NCI-H748 treated with DMSO at 0.1 percent for 48 hours (cell line): ENCODE measurements around the gene KBTBD13.
A peak's percentile ranks its signal among the peaks of the same experiment; 100 is the strongest.

Experiments
- DNase-seq: peaks from one replicate; lab custom pipeline; 2025; lab: John Stamatoyannopoulos, UW

The KBTBD13 gene

DNA sequence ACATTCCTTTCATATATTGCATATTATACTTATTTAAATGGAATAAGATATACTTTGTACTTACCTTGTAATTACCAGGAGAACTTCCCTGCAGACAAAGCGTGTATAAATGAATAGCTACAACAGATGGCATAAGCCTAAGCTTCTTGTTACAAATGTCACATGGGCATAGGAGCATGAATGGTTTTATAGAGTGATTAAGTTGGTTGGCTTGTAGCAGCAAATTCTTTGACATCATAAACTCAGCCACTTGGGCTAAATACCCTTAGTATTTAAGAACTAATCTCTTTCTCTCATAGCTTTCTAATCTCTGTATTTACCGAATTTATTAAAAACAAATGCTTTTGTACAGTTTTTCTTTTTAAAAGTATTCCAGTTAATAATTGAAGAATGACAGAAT is 38.5 kb downstream of the KBTBD13 start, which contains the start of gene UBAP1L:
Gene UBAP1L, minus strand, starts transcription at position 115 of the 400 bp plus-strand sequence. CDS start 8,985 bp downstream, outside the sequence.
- no peak for DNase-seq

DNA sequence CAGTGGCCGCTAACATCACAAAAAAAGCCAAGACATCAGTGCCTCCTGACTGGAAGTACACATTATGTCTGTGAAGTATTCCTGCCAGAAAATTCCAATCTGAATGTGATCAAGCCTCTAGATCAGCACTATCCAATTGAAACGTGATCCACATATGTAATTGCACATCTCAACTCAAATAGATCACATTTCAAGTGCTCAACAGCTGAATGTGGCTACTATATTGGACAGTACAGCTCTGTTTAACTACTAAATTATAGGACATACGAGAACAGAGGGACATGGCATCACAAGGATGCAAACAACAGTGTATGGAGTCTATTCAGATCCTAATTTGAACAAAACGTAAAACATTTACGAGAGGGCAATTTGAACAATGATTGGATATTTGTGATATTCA is 39.0 kb downstream of the KBTBD13 start:
- peak; percentile 93 for DNase-seq
